Measurements from ENCODE around the gene F11R. TPM values are rescaled to one million over a fixed set of nuclear protein-coding genes. Genes with fewer than 3 reads are reported as not detected.

Gene F11R
- total and polyA plus RNA-seq, 3 donors from 2014 or later, result 34.5 to 54.0 (median 38.3) TPM

DNA sequence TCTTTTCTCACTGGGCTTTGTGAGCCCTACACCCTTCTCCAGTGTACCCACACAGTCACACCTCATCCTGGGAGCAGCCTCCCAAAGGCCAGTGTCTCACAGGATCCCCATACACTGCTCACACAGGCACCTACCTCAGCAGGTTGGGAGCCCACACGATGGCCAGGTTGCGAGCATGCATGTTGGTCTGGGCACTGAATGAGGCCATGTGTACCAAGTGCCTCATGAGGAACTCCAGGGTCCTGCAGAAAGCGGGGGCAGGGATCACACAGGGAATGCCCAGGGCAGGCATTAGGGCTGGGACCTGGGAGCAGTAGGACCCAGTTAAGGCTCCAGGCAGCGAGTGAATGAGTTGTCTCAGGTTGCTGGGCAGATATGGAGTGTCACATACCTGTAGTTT, 33.3 kb upstream of the F11R start:
- Histone ChIP-seq H3K27me3 (no peaks in the 10 kb centered on the region), H3K9me3 (no peaks in the 10 kb centered on the region), H3K27ac (no peak overlapping the region), H3K4me1 (no peaks in the 10 kb centered on the region), H3K4me3 (no peak overlapping the region), H3K36me3 (ENCODE audit: low read depth, missing control alignments) (no peaks in the 10 kb centered on the region)
- no peak for TF ChIP-seq CTCF (IDR thresholded peaks at IDR 0.05)
- no peak for TF ChIP-seq POLR2A (IDR thresholded peaks at IDR 0.05)
- intact Hi-C loops (cut with DNase I; ENCODE audit: low total_unique reads), result no loop called here
- DNase-seq, result no peak
- WGBS, 2 donors, result 76 to 92% methylated on average over 2 to 4 of the region's 4 CpGs

DNA sequence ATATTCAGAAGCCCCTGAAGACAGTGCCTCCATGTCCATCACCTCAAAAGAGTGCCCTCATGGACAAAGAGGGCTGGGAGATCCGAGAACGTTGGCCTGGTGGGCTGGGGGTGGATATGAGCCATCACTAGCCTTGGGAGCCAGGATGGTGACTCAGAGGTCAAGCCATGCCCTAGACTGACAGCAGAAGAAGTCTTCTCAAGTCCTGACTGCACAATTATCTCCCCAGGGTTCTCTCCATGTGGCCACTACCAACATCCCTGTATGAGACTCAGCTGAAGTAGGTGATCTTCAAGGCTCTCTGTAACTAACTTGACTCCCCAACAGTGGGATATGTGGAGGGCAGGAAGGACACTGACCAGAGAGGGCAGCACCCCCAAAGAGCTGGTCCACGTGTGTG, 31.9 kb upstream of the F11R start:
- Histone ChIP-seq H3K9me3 (no peaks in the 10 kb centered on the region), H3K27me3 (no peaks in the 10 kb centered on the region), H3K4me3 (no peak overlapping the region), H3K27ac (no peak overlapping the region), H3K4me1 (no peaks in the 10 kb centered on the region), H3K36me3 (ENCODE audit: low read depth, missing control alignments) (no peaks in the 10 kb centered on the region)
- DNase-seq, result no peak
- TF ChIP-seq POLR2A (IDR thresholded peaks at IDR 0.05), result no peak
- WGBS, 2 donors, result 68 to 83% methylated on average over 3 of the region's 3 CpGs
- intact Hi-C loops (cut with DNase I; ENCODE audit: low total_unique reads), result no loop called here

- DNase-seq, result no peak
- no peak for TF ChIP-seq CTCF (IDR thresholded peaks at IDR 0.05)
- TF ChIP-seq POLR2A (IDR thresholded peaks at IDR 0.05), result no peak
- Histone ChIP-seq H3K36me3 (ENCODE audit: low read depth, missing control alignments) (no peaks in the 10 kb centered on the region), H3K27ac (no peak overlapping the region), H3K27me3 (no peaks in the 10 kb centered on the region), H3K4me1 (no peaks in the 10 kb centered on the region), H3K9me3 (no peaks in the 10 kb centered on the region), H3K4me3 (no peak overlapping the region)
- WGBS, 2 donors, result 90 to 95% methylated on average over 7 to 10 of the region's 10 CpGs
- intact Hi-C loops (cut with DNase I; ENCODE audit: low total_unique reads), result no loop called here
Observed at GRCh38 chr1:161051219-161051618, 30.3 kb upstream of the F11R start.

DNA sequence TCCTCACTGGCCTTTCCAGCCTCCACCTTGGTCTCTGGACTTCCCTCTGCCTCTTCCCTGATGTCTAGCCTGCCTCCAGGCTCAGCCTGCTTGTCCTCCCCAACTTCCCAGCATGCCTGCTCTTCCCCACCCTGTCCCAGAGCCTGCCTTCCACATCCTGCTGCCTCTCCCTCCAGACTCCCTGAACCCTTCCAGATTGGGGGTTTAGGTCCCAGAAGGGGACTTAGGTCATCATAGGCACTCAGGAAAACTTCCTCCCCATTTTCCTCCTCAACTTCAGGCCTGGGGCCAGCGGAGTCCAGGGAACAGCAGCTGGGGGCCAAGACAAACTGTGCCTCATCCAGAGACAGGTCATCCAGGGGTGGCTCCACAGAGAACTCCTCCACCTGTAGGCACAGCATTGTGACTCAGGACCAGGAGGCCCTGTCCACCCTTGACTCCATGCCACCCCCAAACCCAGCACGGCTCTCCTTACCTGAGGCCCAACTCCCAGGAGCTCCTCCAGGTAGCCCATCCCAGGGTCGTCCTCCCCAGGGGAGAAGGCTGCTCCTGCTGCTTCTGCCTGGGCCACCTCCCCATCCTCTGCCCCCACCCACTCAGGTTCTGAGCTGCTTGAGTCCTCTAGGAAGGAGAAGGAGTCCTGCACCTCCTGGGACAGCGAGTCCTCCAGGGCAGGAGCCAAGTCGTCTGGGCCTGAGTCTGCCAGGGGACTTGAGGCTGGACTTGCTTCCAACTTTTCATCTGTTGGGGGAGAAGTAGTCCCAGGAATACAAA, 28.2 kb upstream of the F11R start:
- intact Hi-C loops (cut with DNase I; ENCODE audit: low total_unique reads), result no loop called here
- WGBS, 2 donors, result 89 to 92% methylated on average over 4 to 5 of the region's 5 CpGs
- no peak for TF ChIP-seq POLR2A (IDR thresholded peaks at IDR 0.05)
- DNase-seq, result no peak
- Histone ChIP-seq H3K27me3 (no peaks in the 10 kb centered on the region), H3K27ac (no peak overlapping the region), H3K4me1 (peaks cover 5% of the 10 kb centered on the region), H3K9me3 (no peaks in the 10 kb centered on the region), H3K4me3 (no peak overlapping the region), H3K36me3 (ENCODE audit: low read depth, missing control alignments) (no peaks in the 10 kb centered on the region)

GRCh38 chr1:161047436-161048420, 26.8 kb upstream of the F11R start:
- no peak for TF ChIP-seq POLR2A (IDR thresholded peaks at IDR 0.05)
- no peak for TF ChIP-seq CTCF (IDR thresholded peaks at IDR 0.05)
- WGBS, 2 donors, result 82 to 89% methylated on average over 12 to 18 of the region's 18 CpGs
- intact Hi-C loops (cut with DNase I; ENCODE audit: low total_unique reads), result no loop called here

More at GRCh38 chr1:161047436-161048420, 26.8 kb upstream of the F11R start:
- no peaks in the 10 kb centered on the region for H3K27me3 ChIP-seq
- no peak for DNase-seq
- no peak overlapping the region for H3K4me3 ChIP-seq
- H3K27ac ChIP-seq, result no peak overlapping the region
- H3K4me1 ChIP-seq, result peaks cover 8% of the 10 kb centered on the region
- H3K36me3 ChIP-seq (ENCODE audit: low read depth, missing control alignments), result no peaks in the 10 kb centered on the region
- H3K9me3 ChIP-seq, result no peaks in the 10 kb centered on the region

Data from testis (tissue), 3 donors.